KMS-11 (cell line): ENCODE measurements around the gene MAP2K1.

ENCODE experiments used
- H2AFZ ChIP-seq: fragments of 200-600 bp; sonication (generic); 2 replicates; pipeline ENCODE4 v1.6.1; 2016; ENCODE audit warnings: antibody characterized with exemption, mixed run types, low read depth
- H3K27ac ChIP-seq: fragments of 200-600 bp; sonication (generic); 2 replicates; pipeline ENCODE4 v1.6.1; 2016; ENCODE audit warnings: mild to moderate bottlenecking, mixed run types
- H3K27me3 ChIP-seq: fragments of 200-600 bp; sonication (generic); 2 replicates; pipeline ENCODE4 v1.6.1; 2017; ENCODE audit warnings: mild to moderate bottlenecking, low read depth, mixed run types, moderate library complexity; ENCODE audit not compliant: insufficient read depth
- H3K36me3 ChIP-seq: fragments of 200-600 bp; sonication (generic); 2 replicates; pipeline ENCODE4 v1.6.1; 2017; ENCODE audit warnings: mild to moderate bottlenecking, mixed run types; ENCODE audit not compliant: insufficient read depth
- H3K4me1 ChIP-seq: fragments of 200-600 bp; sonication (generic); 2 replicates; pipeline ENCODE4 v1.6.1; 2016; ENCODE audit warnings: mild to moderate bottlenecking, low read depth, mixed run types; ENCODE audit not compliant: poor library complexity, severe bottlenecking
- H3K4me2 ChIP-seq: fragments of 200-600 bp; sonication (generic); 2 replicates; pipeline ENCODE4 v1.7.0; 2016; ENCODE audit warnings: mild to moderate bottlenecking, mixed run types
- H3K4me3 ChIP-seq: fragments of 200-600 bp; sonication (generic); IDR thresholded peaks from 2 replicates; pipeline ENCODE4 v1.6.1; 2017; ENCODE audit warnings: low read depth, low read length, mixed read lengths; ENCODE audit not compliant: insufficient read depth
- H3K79me2 ChIP-seq: fragments of 200-600 bp; sonication (generic); 2 replicates; pipeline ENCODE4 v1.6.1; 2016; ENCODE audit warnings: low read depth, mixed run types; ENCODE audit not compliant: insufficient read depth
- H3K9ac ChIP-seq: fragments of 200-600 bp; sonication (generic); 2 replicates; pipeline ENCODE4 v1.6.1; 2016; ENCODE audit warnings: mild to moderate bottlenecking, mixed run types
- H4K20me1 ChIP-seq: fragments of 200-600 bp; sonication (generic); 2 replicates; pipeline ENCODE4 v1.6.1; 2016; ENCODE audit warnings: mild to moderate bottlenecking, mixed run types; ENCODE audit not compliant: insufficient read depth
- CTCF ChIP-seq: fragments of 200-600 bp; sonication (generic); conservative IDR thresholded peaks from 2 replicates; pipeline ENCODE4 v1.6.1; 2017; ENCODE audit warnings: low read depth, mild to moderate bottlenecking, antibody characterized with exemption, low read length, moderate library complexity, mixed read lengths

The MAP2K1 gene

GRCh38 chr15:66483131-66483566 is 96.4 kb downstream of the MAP2K1 start:
- Histone ChIP-seq H4K20me1 (no peaks in the 10 kb centered on the region), H3K4me3 (no peak overlapping the region), H3K27me3 (no peaks in the 10 kb centered on the region), H3K9ac (no peak overlapping the region), H3K4me2 (no peak overlapping the region), H3K79me2 (no peaks in the 10 kb centered on the region), H3K27ac (no peak overlapping the region), H2AFZ (no peak overlapping the region), H3K4me1 (peaks cover 7% of the 10 kb centered on the region), H3K36me3 (no peaks in the 10 kb centered on the region)
- no peak for TF ChIP-seq CTCF

GRCh38 chr15:66484539-66485112 is 97.9 kb downstream of the MAP2K1 start:
- no peak overlapping the region for H2AFZ ChIP-seq
- H3K27me3 ChIP-seq, result no peaks in the 10 kb centered on the region
- TF ChIP-seq CTCF, result no peak
- no peak overlapping the region for H3K9ac ChIP-seq
- H4K20me1 ChIP-seq, result no peaks in the 10 kb centered on the region
- no peaks in the 10 kb centered on the region for H3K36me3 ChIP-seq
- no peak overlapping the region for H3K4me2 ChIP-seq
- no peak overlapping the region for H3K27ac ChIP-seq
- peaks cover 7% of the 10 kb centered on the region for H3K4me1 ChIP-seq
- no peak overlapping the region for H3K4me3 ChIP-seq
- H3K79me2 ChIP-seq, result no peaks in the 10 kb centered on the region

GRCh38 chr15:66486887-66487286 is 100.2 kb downstream of the MAP2K1 start:
- H4K20me1 ChIP-seq, result no peaks in the 10 kb centered on the region

GRCh38 chr15:66488525-66488924 is 101.8 kb downstream of the MAP2K1 start:
- Histone ChIP-seq H3K4me1 (no peaks in the 10 kb centered on the region), H3K36me3 (no peaks in the 10 kb centered on the region), H3K27ac (no peak overlapping the region), H3K79me2 (no peaks in the 10 kb centered on the region; the same call in 1 of the 2 replicates), H3K4me2 (no peak overlapping the region), H3K9ac (no peak overlapping the region), H2AFZ (no peak overlapping the region), H3K4me3 (no peak overlapping the region), H4K20me1 (no peaks in the 10 kb centered on the region), H3K27me3 (no peaks in the 10 kb centered on the region)
- TF ChIP-seq CTCF, result no peak

More at GRCh38 chr15:66486887-66487286, 100.2 kb downstream of the MAP2K1 start:
- H3K27ac ChIP-seq, result no peak overlapping the region
- no peak overlapping the region for H3K4me2 ChIP-seq
- no peaks in the 10 kb centered on the region for H3K27me3 ChIP-seq
- H3K36me3 ChIP-seq, result no peaks in the 10 kb centered on the region
- H2AFZ ChIP-seq, result no peak overlapping the region
- peaks cover 7% of the 10 kb centered on the region for H3K4me1 ChIP-seq
- TF ChIP-seq CTCF, result no peak
- no peak overlapping the region for H3K4me3 ChIP-seq
- H3K9ac ChIP-seq, result no peak overlapping the region
- H3K79me2 ChIP-seq, result no peaks in the 10 kb centered on the region
